ENCODE results near the gene UBE2J2. TPM values are rescaled to one million over a fixed set of nuclear protein-coding genes. Genes with fewer than 3 reads are reported as not detected.

The UBE2J2 gene
- polyA plus RNA-seq, 4 donors = 47.7 to 57.5 (median 52.6) TPM

GRCh38 chr1:1216770-1217620, 56.7 kb downstream of the UBE2J2 start:
- no peak for DNase-seq (ENCODE audit: low read depth in 4 of 4, low spot score in 3 of 4)

GRCh38 chr1:1215881-1216605, 57.6 kb downstream of the UBE2J2 start:
- no peak for DNase-seq (ENCODE audit: low read depth in 4 of 4, low spot score in 3 of 4)

- no peak for DNase-seq (ENCODE audit: low read depth in 4 of 4, low spot score in 3 of 4)
Observed at GRCh38 chr1:1215080-1215676, 58.5 kb downstream of the UBE2J2 start.

GRCh38 chr1:1213345-1214265, 60.0 kb downstream of the UBE2J2 start, which contains the start of gene TNFRSF4:
TNFRSF4 (minus strand) TSS chr1:1214153; CDS start chr1:1214127, 26 bp downstream.
- DNase-seq (ENCODE audit: low read depth in 4 of 4, low spot score in 3 of 4) = no peak

- no peak for DNase-seq (ENCODE audit: low read depth in 4 of 4, low spot score in 3 of 4)
Observed at GRCh38 chr1:1212780-1213344, 60.8 kb downstream of the UBE2J2 start.

GRCh38 chr1:1211541-1212441, 61.9 kb downstream of the UBE2J2 start:
- no peak for DNase-seq (ENCODE audit: low read depth in 4 of 4, low spot score in 3 of 4)

GRCh38 chr1:1210726-1211540, 62.7 kb downstream of the UBE2J2 start:
- DNase-seq (ENCODE audit: low read depth in 4 of 4, low spot score in 3 of 4) = no peak

- DNase-seq (ENCODE audit: low read depth in 4 of 4, low spot score in 3 of 4) = no peak
Observed at GRCh38 chr1:1208713-1209433, 64.8 kb downstream of the UBE2J2 start.

- no peak for DNase-seq (ENCODE audit: low read depth in 4 of 4, low spot score in 3 of 4)
Observed at GRCh38 chr1:1207571-1207892, 66.1 kb downstream of the UBE2J2 start.

GRCh38 chr1:1206966-1207531, 66.6 kb downstream of the UBE2J2 start:
- no peak for DNase-seq (ENCODE audit: low read depth in 4 of 4, low spot score in 3 of 4)

- no peak for DNase-seq (ENCODE audit: low read depth in 4 of 4, low spot score in 3 of 4)
Observed at GRCh38 chr1:1206376-1206965, 67.2 kb downstream of the UBE2J2 start, which contains the start of gene TNFRSF18. TNFRSF18 (minus strand) TSS chr1:1206592; CDS start chr1:1206571, 21 bp downstream.

GRCh38 chr1:1205769-1206375, 67.8 kb downstream of the UBE2J2 start:
- no peak for DNase-seq (ENCODE audit: low read depth in 4 of 4, low spot score in 3 of 4)

GRCh38 chr1:1204998-1205768, 68.5 kb downstream of the UBE2J2 start:
- no peak for DNase-seq (ENCODE audit: low read depth in 4 of 4, low spot score in 3 of 4)

- DNase-seq (ENCODE audit: low read depth in 4 of 4, low spot score in 3 of 4) = no peak
Observed at GRCh38 chr1:1204425-1204920, 69.2 kb downstream of the UBE2J2 start.

Data from right renal pelvis (tissue), 4 donors.